PC-3 (cell line): ENCODE measurements around the gene FBXL7. TPM values are rescaled to one million over a fixed set of nuclear protein-coding genes. Genes with fewer than 3 reads are reported as not detected.
"Not testable (repeated sequence)": the region's sequence is repeated elsewhere in the genome, so short reads cannot be mapped to it uniquely, and the experiment has no call there.

Experiments used
- ATAC-seq: fragments of 200-7000 bp; cut with Tn5 transposase; 2 replicates; pipeline ENCODE4 v1.9.1; 2020; ENCODE audit warnings: mild to moderate bottlenecking, moderate library complexity
- BruUV-seq: library from RNA; stranded (reverse); fragments of 400-500 nt; replicated peaks from 2 replicates; lab custom pipeline; 2021; lab: Mats Ljungman, UMichigan
- CTCF ChIA-PET: fragments of 300-600 bp; sonication (Branson Sonifier 250); formaldehyde crosslinking; loops from one replicate; lab custom pipeline; 2022; ENCODE audit warnings: antibody characterized with exemption; lab: Charles Lee
- POLR2A ChIA-PET: fragments of 300-600 bp; sonication (Branson Sonifier 250); formaldehyde crosslinking; loops from one replicate; lab custom pipeline; 2022; ENCODE audit warnings: antibody characterized with exemption; ENCODE audit not compliant: unreplicated experiment; lab: Charles Lee
- DNase-seq: peaks from one replicate; pipeline ENCODE4 v3.0.0-alpha.2; 2015
- H2AFZ ChIP-seq: fragments of 300-600 bp; sonication (generic); 2 replicates; pipeline ENCODE4 v1.6.0; 2016; ENCODE audit warnings: antibody characterized with exemption, low read length
- H3F3A ChIP-seq: fragments of 300-600 bp; sonication (generic); one replicate; pipeline ENCODE4 v1.6.0; 2017; ENCODE audit warnings: antibody characterized with exemption, low read length, control low read depth, mild to moderate bottlenecking; ENCODE audit not compliant: unreplicated experiment
- H3K27ac ChIP-seq: fragments of 300-600 bp; sonication (generic); 2 replicates; pipeline ENCODE4 v1.5.1; 2016; ENCODE audit warnings: mild to moderate bottlenecking, low read length
- H3K27me3 ChIP-seq: fragments of 300-600 bp; sonication (generic); 2 replicates; pipeline ENCODE4 v1.6.1; 2016; ENCODE audit warnings: low read length, mixed read lengths
- H3K36me3 ChIP-seq: fragments of 300-600 bp; sonication (generic); 2 replicates; pipeline ENCODE4 v1.6.1; 2016; ENCODE audit warnings: low read depth, mixed run types, low read length, mixed read lengths
- H3K4me1 ChIP-seq: fragments of 300-600 bp; sonication (generic); 2 replicates; pipeline ENCODE4 v1.5.1; 2016; ENCODE audit warnings: low read length; ENCODE audit not compliant: insufficient read depth
- H3K4me2 ChIP-seq: fragments of 300-600 bp; sonication (generic); 2 replicates; pipeline ENCODE4 v1.6.0; 2016; ENCODE audit warnings: low read length
- H3K4me3 ChIP-seq: fragments of 300-600 bp; sonication (generic); 2 replicates; pipeline ENCODE4 v1.5.1; 2016; ENCODE audit warnings: mild to moderate bottlenecking, low read length, mixed read lengths
- H3K79me2 ChIP-seq: fragments of 300-600 bp; sonication (generic); 2 replicates; pipeline ENCODE4 v1.6.1; 2017; ENCODE audit warnings: low read length, mixed read lengths
- H3K9ac ChIP-seq: fragments of 300-600 bp; sonication (generic); 2 replicates; pipeline ENCODE4 v1.6.0; 2016; ENCODE audit warnings: mild to moderate bottlenecking, low read length
- H3K9me2 ChIP-seq: fragments of 300-600 bp; sonication (generic); replicated peaks from 2 replicates; pipeline ENCODE4 v1.6.1; 2016; ENCODE audit warnings: mixed run types, low read length, mixed read lengths
- H3K9me3 ChIP-seq: fragments of 300-600 bp; sonication (generic); 2 replicates; pipeline ENCODE4 v1.6.1; 2016; ENCODE audit warnings: low read length, mixed read lengths
- H4K20me1 ChIP-seq: fragments of 300-600 bp; sonication (generic); 2 replicates; pipeline ENCODE4 v1.6.1; 2016; ENCODE audit warnings: low read length, mixed read lengths
- EZH2 ChIP-seq: fragments of 300-600 bp; sonication (generic); IDR thresholded peaks from one replicate; pipeline ENCODE4 v1.6.1; 2017; ENCODE audit warnings: antibody characterized with exemption, mild to moderate bottlenecking, low read length; ENCODE audit not compliant: unreplicated experiment
- EZH2phosphoT487 ChIP-seq: fragments of 300-600 bp; sonication (generic); IDR thresholded peaks from 2 replicates; pipeline ENCODE4 v1.6.1; 2018; ENCODE audit warnings: mild to moderate bottlenecking, antibody characterized with exemption, low read length, borderline replicate concordance
- intact Hi-C: fragments of 100-400 bp; cut with micrococcal nuclease; formaldehyde crosslinking; loops from 2 replicates; pipeline ENCODE4 v1.9.0; 2023
- total RNA-seq: library from RNA; depleted of rRNA; stranded (reverse); fragments of >200 nt; gene quantifications from 2 replicates; pipeline ENCODE4 v1.2.3, GENCODE V29; 2014
- TF ChIP-seq, protein P1 (sequence below): fragments of 300-600 bp; sonication (generic); conservative IDR thresholded peaks from 2 replicates; pipeline ENCODE4 v1.5.1; 2017; ENCODE audit warnings: antibody characterized with exemption, low read depth, mild to moderate bottlenecking, low read length

FBXL7 gene
- total RNA-seq, 1 experiment from 2014 or later, result 0.18 TPM

DNA sequence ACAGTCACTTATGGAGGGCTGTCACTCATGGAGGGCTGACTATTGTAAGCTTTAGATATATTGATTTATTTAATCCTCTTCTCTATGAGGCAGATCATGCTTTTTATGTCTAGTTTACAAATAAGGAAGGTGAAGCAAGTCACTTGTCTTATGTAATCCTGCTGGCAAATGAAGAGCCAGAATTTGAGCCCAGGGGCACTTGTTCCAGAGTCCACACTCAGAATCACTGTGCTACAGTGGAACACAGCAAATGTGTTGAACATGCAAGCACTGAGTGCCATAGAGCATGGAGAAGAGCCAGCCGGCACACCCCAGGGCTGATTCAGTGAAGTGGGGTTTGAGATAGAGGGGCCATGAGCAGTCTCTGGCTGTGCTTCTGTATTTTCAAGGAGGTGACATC is 353.0 kb downstream of the FBXL7 start:
- no peak overlapping the region for H3K27ac ChIP-seq
- no peaks in the 10 kb centered on the region for H3K9me3 ChIP-seq
- no peaks in the 10 kb centered on the region for H3K36me3 ChIP-seq
- CTCF ChIA-PET, result no interaction called here
- no peaks in the 10 kb centered on the region for H3K9me2 ChIP-seq
- H2AFZ ChIP-seq, result no peak overlapping the region
- no peaks in the 10 kb centered on the region for H3F3A ChIP-seq
- no peak overlapping the region for H3K4me2 ChIP-seq
- no peaks in the 10 kb centered on the region for H3K27me3 ChIP-seq
- no TSS peak for BruUV-seq
- no peak for DNase-seq
- no peaks in the 10 kb centered on the region for H3K4me1 ChIP-seq
- H4K20me1 ChIP-seq, result no peaks in the 10 kb centered on the region
- no peak overlapping the region for H3K4me3 ChIP-seq
- no peak for TF ChIP-seq EZH2
- TF ChIP-seq, protein P1, sequence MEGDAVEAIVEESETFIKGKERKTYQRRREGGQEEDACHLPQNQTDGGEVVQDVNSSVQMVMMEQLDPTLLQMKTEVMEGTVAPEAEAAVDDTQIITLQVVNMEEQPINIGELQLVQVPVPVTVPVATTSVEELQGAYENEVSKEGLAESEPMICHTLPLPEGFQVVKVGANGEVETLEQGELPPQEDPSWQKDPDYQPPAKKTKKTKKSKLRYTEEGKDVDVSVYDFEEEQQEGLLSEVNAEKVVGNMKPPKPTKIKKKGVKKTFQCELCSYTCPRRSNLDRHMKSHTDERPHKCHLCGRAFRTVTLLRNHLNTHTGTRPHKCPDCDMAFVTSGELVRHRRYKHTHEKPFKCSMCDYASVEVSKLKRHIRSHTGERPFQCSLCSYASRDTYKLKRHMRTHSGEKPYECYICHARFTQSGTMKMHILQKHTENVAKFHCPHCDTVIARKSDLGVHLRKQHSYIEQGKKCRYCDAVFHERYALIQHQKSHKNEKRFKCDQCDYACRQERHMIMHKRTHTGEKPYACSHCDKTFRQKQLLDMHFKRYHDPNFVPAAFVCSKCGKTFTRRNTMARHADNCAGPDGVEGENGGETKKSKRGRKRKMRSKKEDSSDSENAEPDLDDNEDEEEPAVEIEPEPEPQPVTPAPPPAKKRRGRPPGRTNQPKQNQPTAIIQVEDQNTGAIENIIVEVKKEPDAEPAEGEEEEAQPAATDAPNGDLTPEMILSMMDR, result no peak
- no peak for TF ChIP-seq EZH2phosphoT487
- POLR2A ChIA-PET, result no interaction called here
- no peak overlapping the region for H3K9ac ChIP-seq
- H3K79me2 ChIP-seq, result no peaks in the 10 kb centered on the region
- ATAC-seq, result no peak
- intact Hi-C loops, result no loop called here

DNA sequence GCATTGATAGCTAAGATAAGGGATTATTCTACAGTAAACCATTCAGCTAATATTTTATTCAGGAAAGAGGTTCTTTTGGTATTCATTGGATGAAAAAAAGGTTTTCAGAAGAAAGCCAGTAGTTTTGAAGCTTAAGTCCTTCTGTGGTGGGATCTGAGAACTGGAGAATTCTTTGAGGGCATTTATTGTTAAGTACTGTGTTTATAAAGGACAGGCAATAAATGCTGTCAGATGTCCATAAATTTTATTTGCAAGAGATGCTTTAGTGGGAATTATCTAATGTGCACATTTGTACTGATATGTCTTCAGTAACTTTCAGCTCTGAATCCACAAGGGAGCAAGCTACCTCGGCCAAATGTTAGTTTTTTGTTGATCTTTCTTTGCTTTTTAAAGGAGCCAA is 358.3 kb downstream of the FBXL7 start:
- Histone ChIP-seq H3F3A (no peaks in the 10 kb centered on the region), H3K27ac (no peak overlapping the region), H3K9ac (no peak overlapping the region), H3K9me2 (no peaks in the 10 kb centered on the region), H2AFZ (no peak overlapping the region), H3K4me2 (no peak overlapping the region), H3K4me1 (no peaks in the 10 kb centered on the region), H3K4me3 (no peak overlapping the region), H3K27me3 (no peaks in the 10 kb centered on the region), H3K36me3 (no peaks in the 10 kb centered on the region), H3K79me2 (no peaks in the 10 kb centered on the region), H4K20me1 (no peaks in the 10 kb centered on the region), H3K9me3 (peaks cover 33% of the 10 kb centered on the region; the same call in 1 of the 2 replicates)
- TF ChIP-seq EZH2 (no peak), EZH2phosphoT487 (no peak)
- TF ChIP-seq, protein P1, result no peak
- ChIA-PET CTCF (no interaction called here), POLR2A (no interaction called here)
- DNase-seq, result no peak
- ATAC-seq, result no peak
- intact Hi-C loops, result no loop called here
- no TSS peak for BruUV-seq

DNA sequence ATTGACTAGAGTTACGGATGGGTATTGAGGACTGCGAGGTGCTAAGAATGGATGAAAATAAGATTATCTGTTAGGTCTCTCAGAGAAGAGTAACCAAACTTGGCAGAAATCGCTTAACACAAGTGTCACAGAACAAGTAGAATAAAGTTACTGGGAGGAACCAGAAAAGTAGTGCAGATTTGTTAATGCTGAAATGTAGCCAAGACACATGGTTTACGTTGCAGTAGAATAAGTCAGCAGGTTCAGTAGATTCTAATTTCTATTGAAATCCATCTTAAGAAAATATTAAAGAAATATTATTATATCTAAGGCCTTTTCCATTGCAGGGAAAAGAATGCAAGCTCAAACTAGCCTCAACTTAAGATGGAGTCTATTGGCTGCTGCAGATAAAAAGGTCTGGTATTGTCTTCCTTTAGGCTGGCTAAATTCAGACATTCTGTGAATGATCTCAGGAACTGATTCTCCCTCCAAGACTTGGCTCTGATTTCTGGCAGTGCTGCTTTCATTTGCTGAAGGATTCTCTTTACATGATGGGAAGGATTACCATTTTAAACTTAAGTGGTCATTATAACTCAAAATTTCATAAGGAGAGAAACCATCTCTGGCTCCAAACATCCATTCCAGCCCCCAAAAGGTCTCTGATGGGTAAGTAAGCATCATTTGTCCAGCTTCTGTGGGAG is 364.7 kb downstream of the FBXL7 start:
- ChIA-PET CTCF (no interaction called here), POLR2A (no interaction called here)
- Histone ChIP-seq H3K9me3 (peaks cover 43% of the 10 kb centered on the region; the same call in 1 of the 2 replicates), H3K9ac (no peak overlapping the region), H3K79me2 (no peaks in the 10 kb centered on the region), H3K27me3 (no peaks in the 10 kb centered on the region), H3K4me3 (no peak overlapping the region), H3K27ac (no peak overlapping the region), H3K4me1 (no peaks in the 10 kb centered on the region), H4K20me1 (no peaks in the 10 kb centered on the region), H3K9me2 (no peaks in the 10 kb centered on the region), H3F3A (no peaks in the 10 kb centered on the region), H3K36me3 (no peaks in the 10 kb centered on the region), H3K4me2 (no peak overlapping the region), H2AFZ (no peak overlapping the region)
- no TSS peak for BruUV-seq
- no peak for DNase-seq
- intact Hi-C loops, result no loop called here
- ATAC-seq, result no peak
- TF ChIP-seq, protein P1, result no peak
- no peak for TF ChIP-seq EZH2phosphoT487
- TF ChIP-seq EZH2, result no peak

DNA sequence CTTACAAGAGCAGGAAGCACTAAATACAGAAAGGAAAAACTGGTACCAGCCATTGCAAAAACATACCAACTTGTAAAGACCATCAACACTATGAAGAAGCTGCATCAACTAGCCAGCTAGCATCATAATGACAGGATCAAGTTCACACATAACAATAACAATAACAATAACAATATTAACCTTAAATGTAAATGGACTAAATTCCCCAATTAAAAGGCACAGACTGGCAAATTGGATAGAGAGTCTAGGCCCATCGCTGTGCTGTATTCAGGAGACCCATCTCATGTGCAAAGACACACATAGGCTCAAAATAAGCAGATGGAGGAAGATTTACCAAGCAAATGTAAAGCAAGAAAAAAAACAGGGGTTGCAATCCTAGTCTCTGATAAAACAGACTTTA is 372.3 kb downstream of the FBXL7 start:
- H3K9me2 ChIP-seq, intact Hi-C loops, H3K36me3 ChIP-seq, POLR2A ChIA-PET, H3K27ac ChIP-seq, H4K20me1 ChIP-seq, BruUV-seq, H3K4me2 ChIP-seq, H3K27me3 ChIP-seq, H3F3A ChIP-seq, H3K4me3 ChIP-seq, CTCF ChIA-PET, H3K9ac ChIP-seq, H3K4me1 ChIP-seq, DNase-seq, H2AFZ ChIP-seq, ATAC-seq, H3K79me2 ChIP-seq: not testable (repeated sequence)
- H3K9me3 ChIP-seq, result peaks cover 18% of the 10 kb centered on the region; the same call in 1 of the 2 replicates
